ENCODE measurements around the gene CDK12. TPM values are rescaled to one million over a fixed set of nuclear protein-coding genes. Genes with fewer than 3 reads are reported as not detected.

CDK12 gene
- total RNA-seq, 1 donor from 2014 or later, result 55.7 TPM

- H3K9me3 Mint-ChIP-seq (ENCODE audit: unreplicated experiment), result no peaks in the 10 kb centered on the region
- no peak overlapping the region for H3K27ac Mint-ChIP-seq (ENCODE audit: unreplicated experiment)
- H3K27ac ChIP-seq (ENCODE audit: low read depth, low read length), result no peak overlapping the region
- H3K36me3 ChIP-seq (ENCODE audit: insufficient read depth, low read length), result peaks cover 12% of the 10 kb centered on the region
- no peaks in the 10 kb centered on the region for H3K9me3 ChIP-seq (ENCODE audit: insufficient read depth, low read depth, low read length)
- H3K4me1 Mint-ChIP-seq (ENCODE audit: low read depth, unreplicated experiment), result peaks cover 20% of the 10 kb centered on the region
- H3K4me2 ChIP-seq (ENCODE audit: low read length), result peak overlapping the region; percentile 16
- no peak overlapping the region for H2AFZ ChIP-seq (ENCODE audit: low read depth, low read length)
- H3K36me3 Mint-ChIP-seq (ENCODE audit: low read depth, unreplicated experiment), result peaks cover 21% of the 10 kb centered on the region
- DNase-seq (ENCODE audit: low read depth), result peak; percentile 57
- TF ChIP-seq EZH2 (IDR thresholded peaks at IDR 0.05; ENCODE audit: insufficient read depth, low read length) (no peak), CTCF (IDR thresholded peaks at IDR 0.05; ENCODE audit: insufficient read depth, low read depth, low read length) (no peak)
- no peak overlapping the region for H3K9ac ChIP-seq (ENCODE audit: low read length)
- H3K4me3 Mint-ChIP-seq (ENCODE audit: unreplicated experiment), result no peak overlapping the region
- no peak overlapping the region for H3K4me3 ChIP-seq (ENCODE audit: insufficient read depth, low read depth, low read length)
- peaks cover 9% of the 10 kb centered on the region for H3K27me3 Mint-ChIP-seq (ENCODE audit: low read depth, unreplicated experiment)
- peak; percentile 78 for FAIRE-seq
- peaks cover 21% of the 10 kb centered on the region for H3K4me1 ChIP-seq (ENCODE audit: insufficient read depth, low read length)
- H3K79me2 ChIP-seq (ENCODE audit: insufficient read depth, low read length), result no peaks in the 10 kb centered on the region
- H3K27me3 ChIP-seq (ENCODE audit: insufficient read depth, low read length), result no peaks in the 10 kb centered on the region
- peaks cover 4% of the 10 kb centered on the region for H4K20me1 ChIP-seq (ENCODE audit: insufficient read depth, low read length)
Measured at GRCh38 chr17:39553341-39553945, 92.2 kb downstream of the CDK12 start.

GRCh38 chr17:39555368-39555767 lies 94.1 kb downstream of the CDK12 start:
- DNase-seq (ENCODE audit: low read depth) (no peak), FAIRE-seq (no peak)
- Histone ChIP-seq H4K20me1 (ENCODE audit: insufficient read depth, low read length) (no peaks in the 10 kb centered on the region), H3K79me2 (ENCODE audit: insufficient read depth, low read length) (no peaks in the 10 kb centered on the region), H3K4me3 (ENCODE audit: insufficient read depth, low read depth, low read length) (no peak overlapping the region), H3K27me3 (ENCODE audit: insufficient read depth, low read length) (no peaks in the 10 kb centered on the region), H3K4me2 (ENCODE audit: low read length) (no peak overlapping the region), H3K4me1 (ENCODE audit: insufficient read depth, low read length) (peaks cover 21% of the 10 kb centered on the region), H3K36me3 (ENCODE audit: insufficient read depth, low read length) (peaks cover 12% of the 10 kb centered on the region), H3K9me3 (ENCODE audit: insufficient read depth, low read depth, low read length) (no peaks in the 10 kb centered on the region), H3K9ac (ENCODE audit: low read length) (no peak overlapping the region), H2AFZ (ENCODE audit: low read depth, low read length) (no peak overlapping the region), H3K27ac (ENCODE audit: low read depth, low read length) (no peak overlapping the region)
- TF ChIP-seq EZH2 (IDR thresholded peaks at IDR 0.05; ENCODE audit: insufficient read depth, low read length) (no peak), CTCF (IDR thresholded peaks at IDR 0.05; ENCODE audit: insufficient read depth, low read depth, low read length) (no peak)
- H3K27ac Mint-ChIP-seq (ENCODE audit: unreplicated experiment), result no peak overlapping the region
- H3K27me3 Mint-ChIP-seq (ENCODE audit: low read depth, unreplicated experiment), result peaks cover 3% of the 10 kb centered on the region
- no peaks in the 10 kb centered on the region for H3K9me3 Mint-ChIP-seq (ENCODE audit: unreplicated experiment)
- H3K36me3 Mint-ChIP-seq (ENCODE audit: low read depth, unreplicated experiment), result peaks cover 25% of the 10 kb centered on the region
- no peak overlapping the region for H3K4me3 Mint-ChIP-seq (ENCODE audit: unreplicated experiment)
- H3K4me1 Mint-ChIP-seq (ENCODE audit: low read depth, unreplicated experiment), result peaks cover 20% of the 10 kb centered on the region

- DNase-seq (ENCODE audit: low read depth), result no peak
- peaks cover 3% of the 10 kb centered on the region for H3K27me3 Mint-ChIP-seq (ENCODE audit: low read depth, unreplicated experiment)
- no peak for FAIRE-seq
- peaks cover 8% of the 10 kb centered on the region for H3K36me3 ChIP-seq (ENCODE audit: insufficient read depth, low read length)
- H3K9me3 Mint-ChIP-seq (ENCODE audit: unreplicated experiment), result no peaks in the 10 kb centered on the region
- peaks cover 25% of the 10 kb centered on the region for H3K36me3 Mint-ChIP-seq (ENCODE audit: low read depth, unreplicated experiment)
- H3K27me3 ChIP-seq (ENCODE audit: insufficient read depth, low read length), result no peaks in the 10 kb centered on the region
- H3K27ac ChIP-seq (ENCODE audit: low read depth, low read length), result no peak overlapping the region
- no peak overlapping the region for H3K27ac Mint-ChIP-seq (ENCODE audit: unreplicated experiment)
- H4K20me1 ChIP-seq (ENCODE audit: insufficient read depth, low read length), result no peaks in the 10 kb centered on the region
- no peak overlapping the region for H3K4me3 Mint-ChIP-seq (ENCODE audit: unreplicated experiment)
- no peak for TF ChIP-seq EZH2 (IDR thresholded peaks at IDR 0.05; ENCODE audit: insufficient read depth, low read length)
- TF ChIP-seq CTCF (IDR thresholded peaks at IDR 0.05; ENCODE audit: insufficient read depth, low read depth, low read length), result no peak
- H3K9me3 ChIP-seq (ENCODE audit: insufficient read depth, low read depth, low read length), result no peaks in the 10 kb centered on the region
- H3K9ac ChIP-seq (ENCODE audit: low read length), result no peak overlapping the region
- peaks cover 21% of the 10 kb centered on the region for H3K4me1 ChIP-seq (ENCODE audit: insufficient read depth, low read length)
- H3K79me2 ChIP-seq (ENCODE audit: insufficient read depth, low read length), result no peaks in the 10 kb centered on the region
- peaks cover 20% of the 10 kb centered on the region for H3K4me1 Mint-ChIP-seq (ENCODE audit: low read depth, unreplicated experiment)
- no peak overlapping the region for H3K4me3 ChIP-seq (ENCODE audit: insufficient read depth, low read depth, low read length)
- no peak overlapping the region for H3K4me2 ChIP-seq (ENCODE audit: low read length)
- no peak overlapping the region for H2AFZ ChIP-seq (ENCODE audit: low read depth, low read length)
Measured at GRCh38 chr17:39556423-39556822, 95.1 kb downstream of the CDK12 start.
